ENCODE data around the gene NDUFA11.

Gene NDUFA11

GRCh38 chr19:5903624-5904351 is at the start of gene NDUFA11:
NDUFA11 (minus strand) TSS chr19:5903790; CDS start chr19:5903708, 82 bp downstream.
- TF ChIP-seq, protein P1, sequence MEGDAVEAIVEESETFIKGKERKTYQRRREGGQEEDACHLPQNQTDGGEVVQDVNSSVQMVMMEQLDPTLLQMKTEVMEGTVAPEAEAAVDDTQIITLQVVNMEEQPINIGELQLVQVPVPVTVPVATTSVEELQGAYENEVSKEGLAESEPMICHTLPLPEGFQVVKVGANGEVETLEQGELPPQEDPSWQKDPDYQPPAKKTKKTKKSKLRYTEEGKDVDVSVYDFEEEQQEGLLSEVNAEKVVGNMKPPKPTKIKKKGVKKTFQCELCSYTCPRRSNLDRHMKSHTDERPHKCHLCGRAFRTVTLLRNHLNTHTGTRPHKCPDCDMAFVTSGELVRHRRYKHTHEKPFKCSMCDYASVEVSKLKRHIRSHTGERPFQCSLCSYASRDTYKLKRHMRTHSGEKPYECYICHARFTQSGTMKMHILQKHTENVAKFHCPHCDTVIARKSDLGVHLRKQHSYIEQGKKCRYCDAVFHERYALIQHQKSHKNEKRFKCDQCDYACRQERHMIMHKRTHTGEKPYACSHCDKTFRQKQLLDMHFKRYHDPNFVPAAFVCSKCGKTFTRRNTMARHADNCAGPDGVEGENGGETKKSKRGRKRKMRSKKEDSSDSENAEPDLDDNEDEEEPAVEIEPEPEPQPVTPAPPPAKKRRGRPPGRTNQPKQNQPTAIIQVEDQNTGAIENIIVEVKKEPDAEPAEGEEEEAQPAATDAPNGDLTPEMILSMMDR (IDR thresholded peaks at IDR 0.05; ENCODE audit: control extremely low read depth, extremely low read depth, low read depth, missing control alignments): no peak
- ChIA-PET CTCF (interaction anchor here (0.7 to 3.1 kb wide), 10 partner anchors 11 to 315 kb away, joined by 3 to 19 read pairs (median 6); no protein-coding TSS in a partner anchor), POLR2A (interaction anchor here (1.4 to 2.7 kb wide), 3 partner anchors 74 to 183 kb away, joined by 4 to 21 read pairs (median 5); partner anchors contain the start of genes CATSPERD, LONP1 and RANBP3)
- DNase-seq (ENCODE audit: extremely low spot score): peak; percentile 92

DNA sequence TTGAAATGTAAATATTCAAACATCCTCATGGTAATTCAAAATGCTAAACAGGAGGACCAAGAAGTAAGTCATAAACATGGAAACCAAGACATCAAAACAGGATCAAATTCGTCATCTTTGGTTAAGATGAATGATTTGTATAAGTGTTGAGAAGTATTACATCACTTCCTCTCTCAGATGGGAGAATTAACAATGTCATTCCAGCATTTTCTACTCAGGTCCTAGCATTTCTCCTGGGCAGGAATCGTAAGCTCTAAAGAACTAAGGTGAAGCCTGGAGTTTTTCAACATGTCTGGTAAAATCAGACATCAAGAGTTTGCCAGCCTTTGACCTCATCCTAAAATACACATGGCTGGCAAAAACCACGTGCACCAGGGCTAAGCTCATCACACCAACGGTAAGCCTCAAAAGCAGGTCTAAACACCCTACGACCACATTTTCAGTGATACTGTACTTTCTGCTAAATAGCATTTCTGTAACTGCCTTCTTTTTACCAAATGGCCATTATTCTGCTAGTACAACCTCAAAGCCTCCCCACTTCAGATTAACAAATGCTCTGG is 49.5 kb upstream of the NDUFA11 start:
- POLR2A ChIA-PET: no interaction called here
- DNase-seq (ENCODE audit: extremely low spot score): no peak
- TF ChIP-seq, protein P1 (IDR thresholded peaks at IDR 0.05; ENCODE audit: control extremely low read depth, extremely low read depth, low read depth, missing control alignments): no peak
- CTCF ChIA-PET: interaction anchor here (1.0 to 12.0 kb wide), 5 partner anchors 9 to 69 kb away, joined by 3 to 88 read pairs (median 5); no protein-coding TSS in a partner anchor

DNA sequence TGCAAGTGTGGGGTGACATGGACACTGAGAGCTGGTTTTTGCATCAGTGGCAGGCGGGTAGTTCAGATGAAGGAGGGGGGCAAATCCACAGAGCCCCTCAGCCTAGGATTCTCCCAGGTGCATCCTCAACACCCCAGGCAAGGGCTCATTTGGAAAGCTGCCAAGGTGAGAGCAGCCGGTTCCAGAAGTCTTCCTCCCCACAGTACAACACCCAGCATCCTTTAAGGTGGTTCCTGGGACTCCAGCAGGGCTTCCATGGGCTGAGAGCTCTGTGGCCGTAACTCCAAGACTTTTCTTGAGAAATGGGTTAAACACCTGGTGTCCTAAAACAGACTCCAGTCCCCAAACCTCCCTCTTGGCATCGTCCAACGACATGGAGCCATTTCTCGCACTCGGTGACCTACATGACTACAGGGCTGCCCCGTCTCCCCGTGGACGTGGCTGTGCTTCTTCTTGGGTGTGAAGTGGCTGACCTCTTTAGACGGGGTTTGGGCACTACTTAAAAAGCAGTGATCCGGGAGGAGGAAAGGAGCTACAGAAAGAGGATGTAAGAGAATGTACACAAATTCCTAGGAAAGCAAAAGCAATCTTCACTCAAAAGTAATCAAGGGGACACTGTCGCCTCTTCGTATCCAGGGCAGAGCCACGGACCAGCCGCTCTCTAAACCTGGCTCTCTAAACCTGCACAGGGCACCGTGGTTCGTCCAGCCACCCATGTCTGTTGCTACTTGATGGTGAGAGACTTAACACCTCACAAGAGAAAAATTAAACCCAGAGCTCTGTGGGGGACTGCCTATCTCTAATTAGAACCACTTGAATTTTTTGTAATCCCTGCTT is 48.8 kb upstream of the NDUFA11 start:
- CTCF ChIA-PET: interaction anchor here (0.8 to 12.0 kb wide), 8 partner anchors 8 to 148 kb away, joined by 3 to 88 read pairs (median 5); partner anchors contain the start of gene NRTN
- no peak for DNase-seq (ENCODE audit: extremely low spot score)
- TF ChIP-seq, protein P1 (IDR thresholded peaks at IDR 0.05; ENCODE audit: control extremely low read depth, extremely low read depth, low read depth, missing control alignments): no peak
- POLR2A ChIA-PET: no interaction called here

DNA sequence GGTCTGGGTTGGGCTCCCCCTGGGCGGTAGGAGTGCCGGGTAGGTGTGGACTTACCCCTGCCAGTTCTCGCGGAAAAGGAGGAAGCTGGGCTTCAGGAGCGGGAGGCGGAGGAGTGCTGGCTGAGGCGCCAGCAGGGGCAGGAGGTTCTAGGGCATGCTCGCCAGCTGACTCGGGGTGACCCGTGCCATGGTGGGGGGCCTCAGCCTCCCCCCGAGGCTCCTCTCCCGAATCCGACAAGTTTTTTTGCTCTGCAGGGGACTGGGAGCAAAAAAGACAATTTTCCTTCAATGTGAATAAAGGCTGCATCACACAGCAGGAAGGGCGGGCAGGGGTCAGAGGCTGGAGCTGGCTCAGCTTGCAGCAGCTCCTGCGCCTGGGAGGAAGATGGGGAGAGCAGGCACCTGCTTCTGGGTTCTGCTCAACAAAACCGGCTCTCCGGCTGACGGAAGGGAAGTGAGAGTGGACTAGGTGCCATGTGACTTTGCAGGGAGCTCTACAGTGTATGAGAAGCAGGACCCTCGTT is 47.8 kb upstream of the NDUFA11 start:
- ChIA-PET CTCF (interaction anchor here (0.8 to 12.0 kb wide), 5 partner anchors 11 to 147 kb away, joined by 3 to 88 read pairs (median 5); partner anchors contain the start of gene NRTN), POLR2A (no interaction called here)
- TF ChIP-seq, protein P1 (IDR thresholded peaks at IDR 0.05; ENCODE audit: control extremely low read depth, extremely low read depth, low read depth, missing control alignments): no peak
- peak; percentile 64 for DNase-seq (ENCODE audit: extremely low spot score)

GRCh38 chr19:5950741-5951140 is 47.2 kb upstream of the NDUFA11 start:
- no peak for DNase-seq (ENCODE audit: extremely low spot score)
- CTCF ChIA-PET: interaction anchor here (1.7 to 12.0 kb wide), 3 partner anchors 10 to 147 kb away, joined by 5 to 88 read pairs (median 8); partner anchors contain the start of gene NRTN
- TF ChIP-seq, protein P1 (IDR thresholded peaks at IDR 0.05; ENCODE audit: control extremely low read depth, extremely low read depth, low read depth, missing control alignments): no peak
- POLR2A ChIA-PET: no interaction called here

All from GM10248 (cell line).